ENCODE results near the gene GHDC.

- TF ChIP-seq POLR2AphosphoS5 (IDR thresholded peaks at IDR 0.05; ENCODE audit: low read depth, low read length) (no peak), POLR2A (IDR thresholded peaks at IDR 0.05; ENCODE audit: low read depth, low read length) (no peak)
Observed at GRCh38 chr17:42182927-42183734, 11.2 kb downstream of the GHDC start.
